Left ventricle myocardium inferior (tissue), 1 donor: ENCODE results near the gene FARS2. TPM values are rescaled to one million over a fixed set of nuclear protein-coding genes. Genes with fewer than 3 reads are reported as not detected.

Experiments
- DNase-seq: peaks from one replicate; pipeline ENCODE4 v3.0.0-alpha.2; 2020
- H3K27ac ChIP-seq: fragments of 200-600 bp; replicated peaks from 2 replicates; pipeline ENCODE4 v1.8.0; 2021
- H3K27me3 ChIP-seq: fragments of 200-600 bp; 2 replicates; pipeline ENCODE4 v1.8.0; 2021; ENCODE audit warnings: low read depth
- H3K36me3 ChIP-seq: fragments of 200-600 bp; 2 replicates; pipeline ENCODE4 v1.8.0; 2021
- H3K4me1 ChIP-seq: fragments of 200-600 bp; 2 replicates; pipeline ENCODE4 v1.8.0; 2021
- H3K4me3 ChIP-seq: fragments of 200-600 bp; 2 replicates; pipeline ENCODE4 v1.8.0; 2021; ENCODE audit warnings: mild to moderate bottlenecking, moderate library complexity
- H3K9me3 ChIP-seq: fragments of 200-600 bp; replicated peaks from 2 replicates; pipeline ENCODE4 v1.8.0; 2021
- intact Hi-C: fragments of 100-400 bp; cut with micrococcal nuclease; formaldehyde crosslinking; loops from one replicate; pipeline ENCODE4 v1.11.0; 2022
- total RNA-seq: library from RNA; stranded (reverse); fragmentation: NEBNext Ultra II Directional; extraction: Animal tissue kit (Norgen Biotek cat#: 25700); gene quantifications from one replicate; pipeline ENCODE4 v1.2.1, GENCODE V29; 2021
- TF ChIP-seq, protein P1 (sequence below): fragments of 200-600 bp; IDR thresholded peaks from 2 replicates; pipeline ENCODE4 v1.8.0; 2021; ENCODE audit warnings: antibody characterized with exemption, mild to moderate bottlenecking, borderline replicate concordance
- donor health status: DM: no; HTN: yes; CAD: no; lungs with severe emphysema.

FARS2 gene
- total RNA-seq, 1 donor from 2014 or later: 16.7 TPM

DNA sequence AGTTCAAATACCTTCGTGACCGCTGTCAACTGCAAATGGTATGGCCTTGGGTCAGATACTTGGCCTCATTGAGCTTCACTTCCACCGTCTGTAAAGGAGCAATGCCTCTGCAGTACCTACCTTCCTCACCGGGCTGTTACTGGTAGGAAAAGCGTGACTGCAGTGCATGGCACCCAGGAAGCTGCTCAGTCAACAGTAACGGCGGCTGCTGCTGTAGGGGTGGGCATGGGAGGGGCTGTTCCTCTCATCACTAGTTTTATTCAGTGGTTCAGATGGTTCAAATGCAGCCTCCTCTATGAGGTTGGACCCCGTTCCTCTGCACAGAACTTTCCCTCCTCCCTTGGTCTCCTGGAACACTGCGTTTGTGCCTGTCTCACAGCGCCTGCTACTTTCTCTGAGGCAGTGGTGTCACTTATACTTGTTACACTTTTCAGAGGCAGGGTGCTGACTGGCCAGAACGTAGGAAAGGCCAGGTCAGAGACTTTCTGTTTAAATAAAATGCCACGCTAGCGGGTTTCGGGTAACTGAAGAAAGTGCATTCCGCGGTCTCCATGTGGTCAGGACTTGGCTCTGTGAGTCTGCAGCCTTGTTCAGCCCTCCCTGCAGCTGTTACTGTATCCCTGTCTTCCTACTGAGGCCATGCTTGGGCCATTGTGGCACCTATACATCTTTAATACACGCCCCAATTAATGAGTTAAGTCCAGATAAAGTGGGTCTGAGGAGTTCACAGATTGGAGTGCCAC is 465.8 kb downstream of the FARS2 start:
- intact Hi-C loops: no loop called here
- Histone ChIP-seq H3K36me3 (no peaks in the 10 kb centered on the region), H3K27me3 (no peaks in the 10 kb centered on the region), H3K4me1 (peaks cover 4% of the 10 kb centered on the region), H3K9me3 (no peaks in the 10 kb centered on the region), H3K27ac (no peak overlapping the region), H3K4me3 (no peak overlapping the region)
- DNase-seq: no peak
- TF ChIP-seq, protein P1, sequence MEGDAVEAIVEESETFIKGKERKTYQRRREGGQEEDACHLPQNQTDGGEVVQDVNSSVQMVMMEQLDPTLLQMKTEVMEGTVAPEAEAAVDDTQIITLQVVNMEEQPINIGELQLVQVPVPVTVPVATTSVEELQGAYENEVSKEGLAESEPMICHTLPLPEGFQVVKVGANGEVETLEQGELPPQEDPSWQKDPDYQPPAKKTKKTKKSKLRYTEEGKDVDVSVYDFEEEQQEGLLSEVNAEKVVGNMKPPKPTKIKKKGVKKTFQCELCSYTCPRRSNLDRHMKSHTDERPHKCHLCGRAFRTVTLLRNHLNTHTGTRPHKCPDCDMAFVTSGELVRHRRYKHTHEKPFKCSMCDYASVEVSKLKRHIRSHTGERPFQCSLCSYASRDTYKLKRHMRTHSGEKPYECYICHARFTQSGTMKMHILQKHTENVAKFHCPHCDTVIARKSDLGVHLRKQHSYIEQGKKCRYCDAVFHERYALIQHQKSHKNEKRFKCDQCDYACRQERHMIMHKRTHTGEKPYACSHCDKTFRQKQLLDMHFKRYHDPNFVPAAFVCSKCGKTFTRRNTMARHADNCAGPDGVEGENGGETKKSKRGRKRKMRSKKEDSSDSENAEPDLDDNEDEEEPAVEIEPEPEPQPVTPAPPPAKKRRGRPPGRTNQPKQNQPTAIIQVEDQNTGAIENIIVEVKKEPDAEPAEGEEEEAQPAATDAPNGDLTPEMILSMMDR: no peak

GRCh38 chr6:5728351-5729079 is 467.2 kb downstream of the FARS2 start:
- Histone ChIP-seq H3K4me3 (no peak overlapping the region), H3K36me3 (no peaks in the 10 kb centered on the region), H3K27me3 (no peaks in the 10 kb centered on the region), H3K27ac (no peak overlapping the region), H3K9me3 (no peaks in the 10 kb centered on the region), H3K4me1 (peaks cover under 1% of the 10 kb centered on the region)
- intact Hi-C loops: no loop called here
- no peak for DNase-seq
- TF ChIP-seq, protein P1: no peak

- no peaks in the 10 kb centered on the region for H3K36me3 ChIP-seq
- intact Hi-C loops: no loop called here
- no peak for DNase-seq
- TF ChIP-seq, protein P1: no peak
- no peaks in the 10 kb centered on the region for H3K9me3 ChIP-seq
- no peaks in the 10 kb centered on the region for H3K27me3 ChIP-seq
- H3K4me1 ChIP-seq: no peaks in the 10 kb centered on the region
- H3K4me3 ChIP-seq: no peak overlapping the region
- no peak overlapping the region for H3K27ac ChIP-seq
These were observed 467.7 kb downstream of the FARS2 start for GRCh38 chr6:5729080-5729434.

DNA sequence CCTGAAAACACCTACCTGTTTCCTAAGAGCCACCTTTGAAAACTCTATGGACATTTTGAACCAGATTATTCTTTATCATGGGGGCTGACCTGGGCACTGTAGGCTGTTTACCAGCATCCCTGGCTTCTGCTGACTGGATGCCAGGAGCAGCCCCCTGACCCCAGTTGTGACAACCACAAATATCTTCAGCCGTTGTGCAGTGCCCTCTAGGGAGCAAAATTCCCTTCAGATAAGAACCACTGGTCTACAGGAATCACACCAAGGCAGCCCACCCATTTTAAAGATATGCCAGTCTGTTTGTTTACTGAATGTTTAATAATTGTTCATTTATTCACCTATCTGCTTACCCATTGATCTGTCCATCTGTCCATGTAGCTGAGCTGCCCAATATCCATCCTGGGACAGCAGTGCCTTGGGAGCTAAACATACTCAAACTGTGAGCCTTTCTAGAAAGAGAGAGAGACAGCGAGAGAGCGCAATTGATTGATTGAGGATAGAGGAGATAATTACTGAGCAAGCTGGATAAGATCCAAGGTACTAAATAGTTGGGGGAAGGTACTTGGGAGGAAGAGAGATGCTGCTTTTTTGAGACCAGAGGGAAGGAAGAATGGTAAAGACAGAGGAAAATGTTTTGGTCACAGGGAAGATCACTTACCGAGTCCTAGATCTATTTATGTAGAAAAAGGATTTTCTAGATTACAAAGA is 468.7 kb downstream of the FARS2 start:
- Histone ChIP-seq H3K9me3 (no peaks in the 10 kb centered on the region), H3K4me3 (no peak overlapping the region), H3K4me1 (no peaks in the 10 kb centered on the region), H3K36me3 (no peaks in the 10 kb centered on the region), H3K27ac (no peak overlapping the region), H3K27me3 (no peaks in the 10 kb centered on the region)
- no peak for DNase-seq
- TF ChIP-seq, protein P1: no peak
- intact Hi-C loops: no loop called here

GRCh38 chr6:5730585-5731263 is 469.4 kb downstream of the FARS2 start:
- TF ChIP-seq, protein P1: no peak
- H3K9me3 ChIP-seq: no peaks in the 10 kb centered on the region
- no peaks in the 10 kb centered on the region for H3K4me1 ChIP-seq
- no peak for DNase-seq
- intact Hi-C loops: no loop called here
- H3K36me3 ChIP-seq: no peaks in the 10 kb centered on the region
- H3K27ac ChIP-seq: no peak overlapping the region
- H3K4me3 ChIP-seq: no peak overlapping the region
- H3K27me3 ChIP-seq: no peaks in the 10 kb centered on the region
